Peyer's patch (tissue), 4 donors: ENCODE results near the gene SLC1A1.

Experiments used
- POLR2A ChIP-seq, 2 donors: fragments of 450-650 bp; IDR thresholded peaks; one replicate each; pipeline ENCODE4 v1.5.1; 2017; ENCODE audit warnings: antibody characterized with exemption in 2 of 2, mild to moderate bottlenecking in 2 of 2, moderate library complexity in 2 of 2
- TF ChIP-seq, protein P1 (sequence below), 6 experiments: fragments of 450-650 bp in 4 of 6; fragments of 200-600 bp in 2 of 6; sonication (generic) in 1 of 6; IDR thresholded peaks; one replicate each; pipeline ENCODE4 v1.5.1; 2017 to 2019; ENCODE audit warnings: antibody characterized with exemption in 6 of 6, mild to moderate bottlenecking in 3 of 6, moderate library complexity in 1 of 6

GRCh38 chr9:4622016-4622415 lies 131.7 kb downstream of the SLC1A1 start:
- TF ChIP-seq, protein P1, sequence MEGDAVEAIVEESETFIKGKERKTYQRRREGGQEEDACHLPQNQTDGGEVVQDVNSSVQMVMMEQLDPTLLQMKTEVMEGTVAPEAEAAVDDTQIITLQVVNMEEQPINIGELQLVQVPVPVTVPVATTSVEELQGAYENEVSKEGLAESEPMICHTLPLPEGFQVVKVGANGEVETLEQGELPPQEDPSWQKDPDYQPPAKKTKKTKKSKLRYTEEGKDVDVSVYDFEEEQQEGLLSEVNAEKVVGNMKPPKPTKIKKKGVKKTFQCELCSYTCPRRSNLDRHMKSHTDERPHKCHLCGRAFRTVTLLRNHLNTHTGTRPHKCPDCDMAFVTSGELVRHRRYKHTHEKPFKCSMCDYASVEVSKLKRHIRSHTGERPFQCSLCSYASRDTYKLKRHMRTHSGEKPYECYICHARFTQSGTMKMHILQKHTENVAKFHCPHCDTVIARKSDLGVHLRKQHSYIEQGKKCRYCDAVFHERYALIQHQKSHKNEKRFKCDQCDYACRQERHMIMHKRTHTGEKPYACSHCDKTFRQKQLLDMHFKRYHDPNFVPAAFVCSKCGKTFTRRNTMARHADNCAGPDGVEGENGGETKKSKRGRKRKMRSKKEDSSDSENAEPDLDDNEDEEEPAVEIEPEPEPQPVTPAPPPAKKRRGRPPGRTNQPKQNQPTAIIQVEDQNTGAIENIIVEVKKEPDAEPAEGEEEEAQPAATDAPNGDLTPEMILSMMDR (IDR thresholded peaks at IDR 0.05) = no peak
- no peak for TF ChIP-seq POLR2A (IDR thresholded peaks at IDR 0.05)
